GM18873 (cell line): ENCODE results near the gene ITGB3.

ENCODE experiments used
- ATAC-seq: cut with Tn5 transposase; IDR thresholded peaks from one replicate; pipeline ENCODE4 v1.9.1; 2021; ENCODE audit warnings: mild to moderate bottlenecking, moderate library complexity, moderate number of reproducible peaks; ENCODE audit not compliant: unreplicated experiment, low FRiP score

ITGB3 gene

DNA sequence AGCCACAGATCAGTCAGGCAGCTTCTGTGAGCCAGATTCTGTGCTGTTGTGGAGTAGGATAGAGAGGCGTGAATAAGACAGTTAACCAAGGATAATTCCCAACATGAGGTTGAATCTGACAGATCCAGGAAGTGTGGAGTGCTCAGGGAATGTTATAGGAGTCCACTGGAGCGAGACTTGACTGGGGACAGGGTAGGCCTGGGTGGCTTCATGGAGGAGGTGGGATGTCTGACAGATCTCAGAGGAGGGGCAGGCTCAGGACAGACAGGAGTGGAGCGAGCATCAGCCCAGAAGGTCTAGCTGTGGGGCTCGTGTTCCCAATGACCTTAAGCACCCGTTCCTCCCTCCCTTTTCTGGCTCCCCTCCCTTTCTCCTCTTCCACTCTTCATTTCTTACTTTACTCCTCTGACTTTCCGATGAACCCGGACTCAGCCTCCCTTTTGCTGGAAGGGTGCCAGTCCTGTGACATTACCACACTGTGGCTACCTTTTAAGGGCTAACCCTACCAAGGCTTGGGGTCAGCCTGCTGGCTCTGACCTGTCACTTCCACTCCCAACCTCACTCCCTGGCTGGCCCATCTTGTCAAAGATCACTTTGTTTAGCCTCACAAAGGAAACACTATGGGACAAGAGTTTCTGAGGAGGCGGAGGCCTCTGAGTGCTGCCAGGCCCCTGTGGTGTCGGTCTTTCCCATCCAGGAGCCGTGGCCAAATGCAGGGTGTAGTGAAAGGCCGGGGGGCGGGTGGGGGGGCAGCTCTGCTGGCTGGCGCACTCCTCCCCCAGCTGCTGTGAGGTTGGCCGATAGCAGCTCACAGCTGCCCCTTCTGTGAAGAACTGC is 41.6 kb downstream of the ITGB3 start:
- ATAC-seq: no peak

DNA sequence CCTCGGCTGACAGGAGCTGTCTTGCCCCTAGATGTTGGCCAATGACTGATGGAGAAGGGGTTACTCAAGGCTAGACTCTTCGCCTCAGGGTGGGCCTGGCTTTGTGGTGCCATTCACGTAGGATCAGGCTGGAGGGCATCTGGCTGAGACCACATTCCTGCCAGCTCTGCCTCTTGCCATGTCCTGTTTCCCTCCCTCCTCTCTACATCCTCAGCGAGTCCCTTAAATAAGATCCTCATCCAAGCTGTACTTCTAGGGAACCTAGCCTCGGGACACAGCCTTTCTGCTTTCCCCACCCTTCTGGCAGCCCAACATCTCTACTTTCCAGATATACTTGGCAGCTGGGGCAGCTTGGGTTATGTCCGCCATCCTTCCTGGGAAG is 42.2 kb downstream of the ITGB3 start:
- ATAC-seq: no peak

DNA sequence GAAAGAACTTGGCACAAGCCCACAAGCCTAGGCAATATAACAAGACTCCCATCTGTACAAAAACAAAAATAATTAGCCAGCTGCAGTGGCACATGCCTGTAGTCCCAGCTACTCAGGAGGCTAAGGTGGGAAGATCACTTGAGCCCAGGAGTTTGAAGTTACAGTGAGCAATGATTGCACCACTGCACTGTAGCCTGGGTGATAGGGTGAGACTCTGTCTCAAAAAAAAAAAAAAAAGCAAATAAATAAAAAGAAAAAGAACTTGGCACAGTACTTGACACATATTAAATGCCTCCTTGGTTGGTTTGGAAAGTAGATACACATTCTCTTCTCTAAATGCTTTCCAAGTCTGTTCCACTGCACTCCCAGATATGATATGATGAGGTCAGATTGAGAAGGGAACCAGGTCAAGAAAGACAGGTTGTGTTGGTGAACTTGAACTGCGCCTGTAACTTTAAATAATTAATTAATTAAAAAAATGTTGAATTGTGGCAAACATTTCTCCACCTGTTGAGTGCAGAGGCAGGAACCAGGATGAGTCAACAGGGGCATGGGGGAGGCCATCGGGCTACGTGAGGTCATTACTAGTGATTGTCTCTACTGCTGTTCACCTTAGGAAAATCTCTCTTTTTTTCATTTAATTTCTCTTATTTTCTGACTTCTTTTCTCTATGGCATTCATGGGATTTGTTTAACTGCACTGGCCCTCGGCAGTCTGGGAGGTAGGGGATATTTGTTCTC is 44.2 kb downstream of the ITGB3 start:
- ATAC-seq: no peak

DNA sequence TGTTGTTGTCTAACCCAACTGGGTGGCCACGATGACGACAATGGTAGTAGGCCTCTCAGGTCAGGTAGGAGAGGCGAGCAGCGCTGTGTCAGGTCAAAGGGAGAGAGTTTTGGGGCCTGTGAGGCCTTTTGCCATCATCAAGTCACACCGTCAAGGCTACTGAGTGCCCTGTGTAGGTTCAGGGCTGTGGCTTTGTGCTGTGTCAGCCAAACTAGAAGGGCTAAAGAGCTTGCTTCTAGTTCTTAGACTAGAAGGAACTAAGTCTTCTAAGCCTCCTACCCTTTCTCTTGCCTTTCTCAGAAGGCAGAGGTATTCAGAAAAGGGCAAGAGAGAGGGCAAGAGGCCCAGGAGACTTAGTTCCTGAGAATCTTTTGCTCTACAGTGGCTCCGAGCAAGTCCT is 45.1 kb downstream of the ITGB3 start:
- no peak for ATAC-seq

DNA sequence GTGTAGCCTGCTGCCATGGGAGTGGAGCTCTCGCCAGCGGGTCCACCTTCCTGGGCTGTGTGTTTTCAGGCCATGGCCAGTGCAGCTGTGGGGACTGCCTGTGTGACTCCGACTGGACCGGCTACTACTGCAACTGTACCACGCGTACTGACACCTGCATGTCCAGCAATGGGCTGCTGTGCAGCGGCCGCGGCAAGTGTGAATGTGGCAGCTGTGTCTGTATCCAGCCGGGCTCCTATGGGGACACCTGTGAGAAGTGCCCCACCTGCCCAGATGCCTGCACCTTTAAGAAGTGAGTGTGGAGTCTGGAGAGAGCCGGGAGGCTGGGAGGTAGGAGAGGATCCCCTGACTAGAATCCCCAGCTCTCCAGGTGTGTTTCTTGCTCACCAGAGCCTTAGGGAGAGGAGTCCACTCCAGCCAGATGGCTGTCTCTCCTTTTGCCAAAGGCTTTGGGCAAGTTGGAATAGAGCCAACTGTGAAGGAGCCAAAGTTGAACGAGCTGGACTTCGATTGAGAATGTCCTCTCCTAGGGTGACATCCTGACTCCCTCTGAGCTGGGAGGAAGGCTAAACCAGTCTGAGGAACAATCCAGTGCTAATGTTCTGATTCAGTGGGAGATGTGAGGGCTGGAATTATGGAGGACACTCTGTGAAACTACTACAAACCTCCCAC is 45.7 kb downstream of the ITGB3 start:
- no peak for ATAC-seq

DNA sequence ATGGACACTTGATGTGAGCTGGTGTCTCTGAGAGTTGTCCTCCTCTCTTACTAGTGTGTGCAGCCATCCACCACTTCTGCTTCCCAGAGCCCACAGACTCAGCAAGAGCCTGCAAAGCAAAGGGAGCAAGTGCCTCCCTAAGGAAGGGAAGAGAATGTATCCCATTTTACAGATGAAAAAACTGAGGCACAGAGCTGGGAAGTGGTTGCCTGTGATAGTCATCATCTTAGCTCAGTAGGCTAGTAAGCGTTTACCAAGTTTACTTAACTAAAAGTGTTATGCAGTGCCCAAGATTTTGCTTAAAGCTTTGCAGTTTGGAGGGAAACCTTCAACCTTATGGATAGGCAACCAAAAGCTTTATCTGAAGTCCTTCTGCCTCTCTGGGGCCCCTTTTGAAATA is 47.1 kb downstream of the ITGB3 start:
- no peak for ATAC-seq

DNA sequence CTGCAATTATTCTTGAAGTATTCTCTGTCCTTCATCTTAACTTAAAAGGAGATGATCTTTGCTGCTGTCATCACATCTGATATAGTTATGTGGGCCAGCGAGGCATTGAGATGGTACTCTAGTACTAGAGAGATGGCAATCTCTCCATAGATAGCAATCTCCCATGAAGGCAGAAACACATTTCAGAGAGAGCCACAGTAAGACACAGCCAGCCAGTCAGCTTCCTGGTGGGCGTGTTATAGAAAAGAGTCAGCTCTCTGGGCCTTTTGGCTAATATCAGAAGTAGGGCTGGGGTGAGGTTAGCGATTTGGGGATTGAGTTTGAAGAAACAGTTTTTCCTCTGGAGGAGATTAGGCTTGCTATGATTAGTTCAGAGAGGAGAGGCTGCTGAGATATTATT is 47.5 kb downstream of the ITGB3 start:
- ATAC-seq: no peak

DNA sequence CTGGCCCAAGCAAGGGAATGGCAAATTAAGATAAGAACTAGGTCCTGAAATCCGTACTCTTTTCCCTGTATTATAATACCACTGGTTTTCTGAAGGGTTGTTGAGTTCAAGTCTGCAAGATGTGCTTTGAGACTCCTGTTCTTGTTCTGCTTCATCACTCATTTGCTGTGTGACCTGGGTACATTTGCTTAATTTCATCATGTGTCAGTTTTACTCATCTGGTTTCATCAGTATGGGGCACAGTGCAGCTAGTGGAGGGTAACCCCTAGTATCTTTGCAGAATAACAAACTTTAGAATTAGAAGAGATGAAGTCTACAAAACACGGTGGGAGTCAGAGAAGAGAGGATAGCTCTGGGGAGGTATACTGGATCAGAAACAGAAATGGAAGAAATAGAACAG is 48.2 kb downstream of the ITGB3 start:
- no peak for ATAC-seq

DNA sequence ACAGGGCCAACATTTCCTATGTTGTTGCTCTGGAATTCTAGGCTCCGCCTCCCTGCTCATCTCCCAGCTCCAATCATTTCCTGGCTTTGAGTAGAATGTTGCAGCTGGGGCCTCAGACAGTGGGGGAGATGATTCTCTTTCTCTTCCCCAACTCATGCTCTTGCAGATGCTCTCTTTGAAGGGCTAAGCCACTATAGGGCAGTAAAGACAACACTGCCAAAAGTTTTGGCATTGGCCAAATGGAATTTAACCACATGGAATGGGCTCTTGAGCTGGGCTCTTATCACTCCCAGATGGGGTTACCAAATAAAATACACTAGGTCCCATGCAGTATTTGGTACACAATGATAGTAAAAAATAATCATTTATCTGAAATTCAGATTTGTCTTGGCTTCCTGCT is 50.6 kb downstream of the ITGB3 start:
- ATAC-seq: no peak

DNA sequence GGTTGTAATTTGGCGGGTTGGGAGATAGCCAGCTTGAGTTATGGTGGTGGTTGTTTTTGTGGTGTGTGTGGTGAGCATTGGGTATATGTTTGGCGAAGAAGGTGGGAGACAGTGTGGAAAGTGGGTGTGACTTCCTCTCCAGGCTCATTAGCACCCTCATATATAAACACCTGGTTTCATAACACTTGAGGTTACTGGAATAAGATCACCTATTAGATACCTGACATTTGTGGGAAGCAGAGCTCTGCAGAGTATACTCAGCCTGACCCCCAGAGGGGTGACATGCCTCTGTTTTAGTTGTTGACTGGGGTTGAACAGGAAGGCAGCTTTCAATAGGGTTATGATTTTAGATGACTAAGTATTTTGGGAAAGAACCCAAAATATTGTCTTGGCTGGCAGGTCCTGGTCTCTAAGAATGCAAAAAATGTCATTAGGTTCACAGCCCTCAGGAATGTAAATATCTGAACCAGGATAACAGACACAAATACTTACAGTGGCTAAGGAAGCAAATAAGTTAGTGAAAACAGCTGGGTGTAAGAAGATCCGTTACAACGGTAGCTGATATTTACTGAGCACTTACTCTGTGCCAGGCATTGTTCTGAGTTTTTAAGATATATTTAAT is 51.8 kb downstream of the ITGB3 start:
- no peak for ATAC-seq

DNA sequence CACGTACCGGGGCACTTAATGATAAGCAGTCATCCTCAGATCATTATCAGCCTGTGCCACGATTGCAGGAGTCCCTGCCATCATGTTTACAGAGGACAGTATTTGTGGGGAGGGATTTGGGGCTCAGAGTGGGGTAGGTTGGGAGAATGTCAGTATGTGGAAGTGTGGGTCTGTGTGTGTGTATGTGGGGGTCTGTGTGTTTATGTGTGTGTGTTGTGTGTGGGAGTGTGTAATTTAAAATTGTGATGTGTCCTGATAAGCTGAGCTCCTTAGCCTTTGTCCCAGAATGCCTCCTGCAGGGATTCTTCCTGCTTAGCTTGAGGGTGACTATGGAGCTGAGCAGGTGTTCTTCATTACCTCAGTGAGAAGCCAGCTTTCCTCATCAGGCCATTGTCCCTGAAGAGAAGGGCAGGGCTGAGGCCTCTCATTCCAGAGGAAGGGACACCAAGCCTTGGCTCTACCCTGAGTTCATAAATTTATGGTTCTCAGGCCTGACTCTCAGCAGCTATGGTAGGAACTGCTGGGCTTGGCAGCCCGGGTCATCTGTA is 56.6 kb downstream of the ITGB3 start:
- ATAC-seq: no peak

DNA sequence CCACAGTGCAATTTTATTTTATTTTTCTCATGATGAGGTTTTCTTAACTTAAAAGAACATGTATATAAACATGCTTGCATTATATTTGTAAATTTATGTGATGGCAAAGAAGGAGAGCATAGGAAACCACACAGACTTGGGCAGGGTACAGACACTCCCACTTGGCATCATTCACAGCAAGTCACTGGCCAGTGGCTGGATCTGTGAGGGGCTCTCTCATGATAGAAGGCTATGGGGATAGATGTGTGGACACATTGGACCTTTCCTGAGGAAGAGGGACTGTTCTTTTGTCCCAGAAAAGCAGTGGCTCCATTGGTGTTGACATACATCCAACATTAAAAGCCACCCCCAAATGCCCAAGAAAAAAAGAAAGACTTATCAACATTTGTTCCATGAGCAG is 57.8 kb downstream of the ITGB3 start:
- no peak for ATAC-seq

DNA sequence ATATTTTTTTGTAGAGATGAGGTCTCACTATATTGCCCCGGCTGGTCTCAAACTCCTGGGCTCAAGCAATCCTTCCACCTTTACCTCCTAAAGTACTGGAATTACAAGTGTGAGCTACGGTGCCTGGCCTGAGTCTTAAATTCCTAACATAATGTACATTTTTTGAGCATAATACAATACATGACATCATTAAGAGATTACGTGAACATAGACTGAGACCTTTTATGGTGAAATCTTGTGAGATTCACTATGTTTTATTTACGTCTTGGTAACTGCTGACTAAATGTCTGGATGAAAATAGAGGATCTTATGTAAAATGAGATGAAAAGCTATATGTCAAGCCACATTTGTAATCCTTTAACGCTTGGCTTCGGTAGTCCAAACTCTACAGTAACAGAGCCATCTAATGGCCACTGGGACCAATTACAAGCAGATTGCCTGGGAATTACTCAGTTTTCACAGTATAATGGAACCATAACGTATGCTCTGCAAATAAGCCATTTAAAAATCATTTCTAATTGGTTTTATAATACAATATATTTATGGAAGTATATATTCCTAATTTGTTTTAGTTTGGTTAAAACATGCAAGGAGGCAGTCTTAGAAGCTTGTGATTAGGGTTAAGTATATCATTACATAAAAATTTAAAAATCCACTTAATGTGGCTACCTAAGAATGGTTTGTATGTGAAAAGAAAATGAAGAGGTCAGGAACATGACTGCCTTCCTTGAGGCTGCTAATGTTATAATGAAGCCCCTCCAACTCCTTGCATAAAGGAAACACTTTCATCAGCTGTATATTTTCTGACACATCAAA is 62.0 kb downstream of the ITGB3 start:
- no peak for ATAC-seq

DNA sequence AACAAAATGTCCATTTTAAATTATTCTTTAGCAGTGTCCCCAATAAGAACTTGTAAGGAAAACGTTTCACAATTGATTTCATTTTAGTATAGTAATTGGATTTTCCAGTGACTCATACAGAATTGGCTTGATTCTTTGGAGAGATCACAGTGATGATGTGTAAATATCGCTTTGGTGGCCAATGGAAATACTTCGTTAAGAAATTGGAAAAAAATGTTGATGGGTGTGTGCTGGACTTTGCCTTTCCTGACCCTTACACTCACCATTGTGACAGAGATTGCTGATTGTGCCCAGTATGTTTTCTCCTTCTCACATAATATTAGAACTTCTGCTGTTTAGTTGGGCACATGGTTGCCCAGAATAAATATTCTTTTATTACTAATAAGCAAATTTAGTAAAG is 62.7 kb downstream of the ITGB3 start:
- ATAC-seq: no peak

DNA sequence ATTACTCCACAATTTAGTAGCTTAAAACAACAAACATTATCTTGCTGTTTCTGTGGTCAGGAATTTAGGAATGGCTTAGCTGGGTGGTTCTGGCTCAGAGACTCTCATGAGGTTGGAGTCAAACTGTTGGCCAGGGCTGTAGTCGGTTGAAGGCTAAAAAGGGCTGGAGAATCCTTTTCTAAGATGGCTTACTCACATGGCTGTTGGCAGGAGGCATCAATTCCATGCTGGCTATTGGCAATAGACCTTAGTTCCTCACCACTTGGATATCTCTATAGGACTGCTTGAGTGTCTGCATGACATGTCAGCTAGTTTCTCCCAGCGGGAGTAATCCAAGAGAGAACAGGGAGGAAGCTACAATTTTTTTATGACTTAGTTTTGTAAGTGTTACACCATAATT is 63.5 kb downstream of the ITGB3 start:
- no peak for ATAC-seq

DNA sequence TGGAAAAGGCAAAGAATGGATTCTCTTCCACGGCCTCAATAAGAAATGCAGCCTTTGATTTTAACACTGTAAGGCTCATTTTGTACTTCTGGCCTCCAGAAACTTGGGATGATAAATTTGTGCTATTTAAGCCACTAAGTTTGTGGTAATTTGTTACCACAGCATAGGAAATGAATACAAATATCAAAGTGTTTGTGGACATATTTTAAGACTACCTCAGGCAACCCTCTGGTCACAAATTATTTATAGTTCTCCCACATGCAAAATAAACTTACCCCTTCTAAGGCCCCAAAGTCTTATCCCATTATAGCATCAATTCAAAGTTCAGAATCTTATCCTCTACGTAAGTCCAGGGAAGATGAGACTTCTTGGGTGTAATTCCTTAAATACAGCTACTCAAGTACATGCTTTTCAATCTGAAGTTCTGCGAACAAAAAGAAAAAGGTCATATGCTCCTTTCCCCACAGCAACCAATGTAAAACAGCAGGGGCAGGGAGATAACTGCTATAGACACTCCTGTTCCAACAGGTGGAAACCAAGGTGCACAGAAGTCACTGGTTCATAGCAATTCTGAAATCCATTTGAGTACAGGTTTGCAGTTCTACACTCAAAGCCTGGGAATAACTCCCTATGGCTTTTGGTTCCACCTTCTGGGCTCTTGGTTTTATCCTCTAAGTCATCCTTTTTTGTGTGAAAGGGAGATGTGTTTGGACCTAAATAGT is 64.7 kb downstream of the ITGB3 start:
- ATAC-seq: no peak

DNA sequence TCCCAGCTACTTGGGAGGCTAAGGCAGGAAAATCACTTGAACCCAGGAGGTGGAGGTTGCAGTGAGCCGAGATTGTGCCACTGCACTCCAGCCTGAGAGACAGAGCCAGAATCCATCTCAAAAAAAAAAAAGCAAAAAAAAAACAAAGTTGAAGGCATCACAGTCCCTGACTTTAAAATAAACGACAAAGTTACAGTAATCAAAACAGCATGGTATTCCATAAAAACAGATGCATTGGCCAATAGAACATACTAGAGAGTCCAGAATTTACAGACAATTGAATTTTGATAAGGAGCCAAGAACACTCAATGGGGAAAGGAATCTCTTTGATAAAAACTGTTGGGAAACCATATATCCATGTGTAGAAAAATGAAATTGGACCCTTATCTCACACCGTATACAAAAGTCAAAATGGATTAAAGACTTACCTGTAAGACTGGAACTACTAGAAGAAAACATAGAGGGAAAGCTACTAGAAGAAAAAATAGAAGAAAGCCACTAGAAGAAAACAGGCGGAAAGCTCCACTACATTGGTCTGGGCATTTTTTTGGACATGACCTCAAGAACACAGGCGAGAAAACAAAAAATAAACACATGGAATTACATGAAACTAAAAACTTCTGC is 67.4 kb downstream of the ITGB3 start:
- ATAC-seq: no peak

DNA sequence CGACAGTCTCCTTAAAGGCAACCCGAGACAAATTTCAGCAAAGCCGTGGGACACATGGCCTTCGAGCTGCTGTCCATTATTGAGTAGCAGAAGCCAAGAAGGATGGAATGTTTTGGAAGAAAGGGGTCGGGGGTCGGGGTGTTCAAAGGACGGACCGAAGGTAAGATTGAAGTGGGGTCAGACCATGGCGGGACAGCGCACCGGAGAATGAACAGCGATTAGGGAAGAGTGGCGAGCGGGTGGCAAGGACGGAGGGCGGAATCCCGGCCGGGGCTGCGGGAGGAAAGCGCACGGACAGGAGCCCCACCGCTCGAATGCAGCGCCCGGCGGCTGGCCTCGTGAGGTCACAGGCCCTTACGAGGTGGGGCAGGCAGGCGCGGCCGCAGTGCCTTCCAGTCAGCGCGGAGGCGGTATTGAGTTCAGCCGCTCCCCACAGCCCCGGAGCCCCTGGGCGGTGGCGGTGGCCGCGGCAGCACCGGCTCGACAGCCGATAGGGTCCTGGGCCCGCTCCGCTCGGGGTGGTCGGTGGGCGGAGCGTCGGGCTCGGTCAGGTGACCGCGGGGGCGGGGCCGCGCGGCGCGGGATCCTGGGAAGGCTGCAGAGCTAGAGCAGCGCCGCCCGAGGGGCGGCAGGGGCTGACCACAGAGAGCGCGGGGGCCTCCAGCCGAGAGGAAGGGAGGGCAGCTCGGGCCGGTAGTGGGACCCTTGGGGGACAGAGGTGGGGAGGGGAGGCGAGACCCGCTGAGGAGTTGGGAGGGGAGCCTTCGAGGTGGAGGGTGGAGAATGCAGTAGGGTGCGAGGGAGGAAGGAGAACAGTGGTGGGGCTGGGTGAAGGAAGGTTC is 70.0 kb downstream of the ITGB3 start, which contains the start of gene EFCAB13:
Gene EFCAB13 (plus strand): TSS at position 574 of the 842 bp plus-strand sequence. CDS start 4,399 bp downstream, outside the sequence.
- peak; percentile 74 for ATAC-seq
